NCI-H146 (cell line): ENCODE results near the gene OSBPL6.
"Not testable (repeated sequence)": the region's sequence is repeated elsewhere in the genome, so short reads cannot be mapped to it uniquely, and the experiment has no call there.

Source experiments
- DNase-seq: peaks from one replicate; lab custom pipeline; 2025; lab: John Stamatoyannopoulos, UW

Gene OSBPL6

GRCh38 chr2:178193823-178194599 is at the start of gene OSBPL6:
Gene OSBPL6, plus strand, starts transcription at chr2:178194512. Its CDS starts 111,673 bp downstream, at chr2:178306185.
- DNase-seq, result peak; percentile 80

- DNase-seq, result no peak
These were observed 42.3 kb upstream of the OSBPL6 start for GRCh38 chr2:178152033-178152432.

- no peak for DNase-seq
These were observed 41.8 kb upstream of the OSBPL6 start for GRCh38 chr2:178152542-178152941.

GRCh38 chr2:178152977-178153376 is 41.3 kb upstream of the OSBPL6 start:
- no peak for DNase-seq

GRCh38 chr2:178153878-178154277 is 40.4 kb upstream of the OSBPL6 start:
- not testable (repeated sequence) for DNase-seq

GRCh38 chr2:178155524-178155923 is 38.8 kb upstream of the OSBPL6 start:
- no peak for DNase-seq

GRCh38 chr2:178157574-178157973 is 36.7 kb upstream of the OSBPL6 start:
- DNase-seq, result no peak

- no peak for DNase-seq
These were observed 34.3 kb upstream of the OSBPL6 start for GRCh38 chr2:178159966-178160365.

- DNase-seq, result no peak
These were observed 33.7 kb upstream of the OSBPL6 start for GRCh38 chr2:178160601-178161000.

- DNase-seq, result no peak
These were observed 30.9 kb upstream of the OSBPL6 start for GRCh38 chr2:178163395-178163794.

GRCh38 chr2:178163911-178164310 is 30.4 kb upstream of the OSBPL6 start:
- DNase-seq, result no peak

GRCh38 chr2:178173657-178174056 is 20.7 kb upstream of the OSBPL6 start:
- DNase-seq, result no peak

GRCh38 chr2:178177066-178177679 is 17.1 kb upstream of the OSBPL6 start:
- DNase-seq, result no peak

GRCh38 chr2:178180648-178181047 is 13.7 kb upstream of the OSBPL6 start:
- DNase-seq, result not testable (repeated sequence)

- no peak for DNase-seq
These were observed 6.5 kb upstream of the OSBPL6 start for GRCh38 chr2:178187861-178188260.

GRCh38 chr2:178188466-178188865 is 5.8 kb upstream of the OSBPL6 start:
- no peak for DNase-seq

GRCh38 chr2:178191004-178191508 is 3.3 kb upstream of the OSBPL6 start:
- DNase-seq, result no peak

- no peak for DNase-seq
These were observed 2.8 kb upstream of the OSBPL6 start for GRCh38 chr2:178191511-178191910.

- DNase-seq, result peak; percentile 70
These were observed 853 bp upstream of the OSBPL6 start for GRCh38 chr2:178193496-178193822.

- peak; percentile 65 for DNase-seq
These were observed 483 bp downstream of the OSBPL6 start for GRCh38 chr2:178194600-178195389.

- DNase-seq, result no peak
These were observed 1.3 kb downstream of the OSBPL6 start for GRCh38 chr2:178195390-178196166.

- no peak for DNase-seq
These were observed 3.5 kb downstream of the OSBPL6 start for GRCh38 chr2:178197791-178198190.
